Right forelimb (tissue), 1 donor: Measurements from ENCODE around the gene PTS.
"Not testable (repeated sequence)": the region's sequence is repeated elsewhere in the genome, so short reads cannot be mapped to it uniquely, and the experiment has no call there.

Source experiments
- DNase-seq: peaks from one replicate; pipeline ENCODE4 v3.0.0-alpha.2; 2018

The PTS gene

GRCh38 chr11:112226062-112226830, at the start of gene PTS:
Gene PTS, plus strand, starts transcription at chr11:112226428. Its CDS starts 16 bp downstream, at chr11:112226444.
- DNase-seq: peak; percentile 93

- no peak for DNase-seq
These were observed 48.6 kb upstream of the PTS start for GRCh38 chr11:112177589-112177988.

GRCh38 chr11:112178428-112178827, 47.8 kb upstream of the PTS start:
- DNase-seq: no peak

GRCh38 chr11:112178936-112179335, 47.3 kb upstream of the PTS start:
- no peak for DNase-seq

- no peak for DNase-seq
These were observed 46.6 kb upstream of the PTS start for GRCh38 chr11:112179601-112180000.

GRCh38 chr11:112182867-112183266, 43.4 kb upstream of the PTS start:
- DNase-seq: no peak

- DNase-seq: no peak
These were observed 40.3 kb upstream of the PTS start for GRCh38 chr11:112185883-112186282.

GRCh38 chr11:112186304-112186703, 39.9 kb upstream of the PTS start:
- no peak for DNase-seq

GRCh38 chr11:112195113-112195512, 31.1 kb upstream of the PTS start:
- not testable (repeated sequence) for DNase-seq

- DNase-seq: no peak
These were observed 30.3 kb upstream of the PTS start for GRCh38 chr11:112195951-112196351.

- no peak for DNase-seq
These were observed 29.6 kb upstream of the PTS start for GRCh38 chr11:112196519-112197087.

GRCh38 chr11:112199101-112199500, 27.1 kb upstream of the PTS start:
- not testable (repeated sequence) for DNase-seq

GRCh38 chr11:112200252-112200651, 26.0 kb upstream of the PTS start:
- DNase-seq: no peak

- DNase-seq: no peak
These were observed 20.2 kb upstream of the PTS start for GRCh38 chr11:112206071-112206470.

- no peak for DNase-seq
These were observed 15.3 kb upstream of the PTS start for GRCh38 chr11:112210890-112211289.

GRCh38 chr11:112211536-112211935, 14.7 kb upstream of the PTS start:
- DNase-seq: no peak

- DNase-seq: no peak
These were observed 13.9 kb upstream of the PTS start for GRCh38 chr11:112212290-112212689.

- DNase-seq: no peak
These were observed 13.5 kb upstream of the PTS start for GRCh38 chr11:112212710-112213109.

- no peak for DNase-seq
These were observed 12.5 kb upstream of the PTS start for GRCh38 chr11:112213753-112214152.

- DNase-seq: no peak
These were observed 10.6 kb upstream of the PTS start for GRCh38 chr11:112215621-112216020.

- DNase-seq: no peak
These were observed 9.6 kb upstream of the PTS start for GRCh38 chr11:112216561-112217105.

GRCh38 chr11:112219476-112220232, 6.6 kb upstream of the PTS start:
- DNase-seq: peak; percentile 52

- no peak for DNase-seq
These were observed 4.9 kb upstream of the PTS start for GRCh38 chr11:112221274-112221835.
